Measurements from ENCODE around the gene PKDREJ.
"Not testable (repeated sequence)": the region's sequence is repeated elsewhere in the genome, so short reads cannot be mapped to it uniquely, and the experiment has no call there.

The PKDREJ gene, protein sequence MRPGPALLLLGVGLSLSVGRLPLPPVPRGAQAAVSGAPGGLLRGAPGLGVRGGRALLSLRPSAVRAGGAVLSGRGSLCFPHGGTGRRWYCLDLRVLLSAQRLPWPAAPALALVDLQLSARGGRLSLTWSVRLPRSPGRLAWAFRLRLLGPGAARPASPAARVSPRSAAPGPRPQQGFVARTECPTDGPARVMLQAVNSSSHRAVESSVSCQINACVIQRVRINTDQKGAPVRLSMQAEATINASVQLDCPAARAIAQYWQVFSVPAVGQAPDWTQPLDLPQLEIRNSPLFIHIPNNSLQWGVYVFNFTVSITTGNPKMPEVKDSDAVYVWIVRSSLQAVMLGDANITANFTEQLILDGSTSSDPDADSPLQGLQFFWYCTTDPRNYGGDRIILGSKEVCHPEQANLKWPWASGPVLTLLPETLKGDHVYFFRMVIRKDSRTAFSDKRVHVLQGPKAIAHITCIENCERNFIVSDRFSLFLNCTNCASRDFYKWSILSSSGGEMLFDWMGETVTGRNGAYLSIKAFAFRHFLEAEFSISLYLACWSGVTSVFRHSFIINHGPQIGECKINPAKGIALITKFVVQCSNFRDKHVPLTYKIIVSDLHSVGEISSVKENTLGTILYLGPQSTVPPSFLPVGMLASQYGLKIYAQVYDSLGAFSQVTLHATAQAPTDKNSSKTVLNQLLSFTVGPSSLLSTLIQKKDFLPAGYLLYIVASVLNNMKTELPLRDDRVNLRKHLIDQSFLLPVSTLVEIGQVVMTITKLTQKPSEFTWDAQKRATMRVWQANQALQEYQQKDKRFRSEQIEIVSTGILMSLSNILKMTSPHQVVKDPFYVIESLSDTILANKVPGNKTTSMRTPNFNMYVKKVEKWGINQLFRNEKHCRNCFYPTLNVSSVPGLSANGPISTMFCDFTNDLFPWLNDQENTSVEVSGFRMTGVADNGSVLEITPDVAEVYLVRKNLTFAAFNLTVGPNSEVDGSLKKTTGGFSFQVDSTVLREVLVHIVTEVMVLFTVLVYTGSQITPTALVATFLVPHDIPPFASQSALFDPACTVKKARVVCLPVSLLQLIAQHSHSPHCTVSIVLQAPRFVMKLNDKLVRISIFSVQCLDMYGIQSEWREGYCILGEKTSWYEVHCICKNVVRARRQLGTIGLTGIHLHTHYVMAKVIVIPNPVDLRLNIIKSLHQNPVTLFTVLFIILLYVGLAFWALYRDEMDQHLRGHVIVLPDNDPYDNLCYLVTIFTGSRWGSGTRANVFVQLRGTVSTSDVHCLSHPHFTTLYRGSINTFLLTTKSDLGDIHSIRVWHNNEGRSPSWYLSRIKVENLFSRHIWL (N-terminal part only)

DNA sequence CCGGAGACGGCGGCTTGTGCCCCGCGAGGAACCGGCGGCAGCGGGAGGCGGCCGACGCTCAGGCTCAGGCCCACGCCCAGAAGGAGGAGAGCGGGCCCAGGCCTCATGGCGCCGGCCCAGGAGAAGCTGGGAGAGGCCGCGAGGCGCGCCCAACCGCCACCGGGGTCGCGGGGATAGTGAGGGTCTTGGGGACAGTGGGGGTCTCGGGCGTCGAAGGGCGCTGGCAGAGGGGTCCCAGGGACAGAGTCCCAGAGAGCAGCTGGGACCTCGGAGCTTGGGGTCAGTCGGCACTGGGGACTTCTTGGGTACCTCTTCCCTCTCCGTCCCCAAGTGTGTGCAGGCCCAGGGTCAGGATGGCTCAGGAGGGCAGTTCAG is at the start of gene PKDREJ:
PKDREJ (minus strand) TSS at position 128 of the 375 bp plus-strand sequence; CDS start at position 107, 21 bp downstream.
- no peak for DNase-seq

DNA sequence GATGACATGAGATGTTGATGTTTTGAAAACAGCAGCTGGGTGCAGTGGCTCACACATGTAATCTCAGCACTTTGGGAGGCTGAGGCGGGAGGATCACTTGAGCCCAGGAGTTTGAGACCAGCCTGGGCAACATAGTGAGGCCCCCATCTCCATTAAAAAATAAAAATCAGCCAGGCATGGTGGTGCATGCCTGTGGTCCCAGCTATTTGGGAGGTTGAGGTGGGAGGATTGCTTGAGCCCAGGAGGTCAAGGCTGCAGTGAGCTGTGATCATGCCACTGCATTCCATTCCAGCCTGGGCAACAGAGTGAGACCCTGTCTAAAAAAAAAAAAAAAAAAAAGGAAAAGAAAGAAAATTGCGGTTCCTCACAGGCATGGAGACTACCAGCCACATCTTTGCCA is 49.7 kb upstream of the PKDREJ start:
- DNase-seq: not testable (repeated sequence)

GRCh38 chr22:46312056-46312455 is 48.9 kb upstream of the PKDREJ start:
- no peak for DNase-seq

DNA sequence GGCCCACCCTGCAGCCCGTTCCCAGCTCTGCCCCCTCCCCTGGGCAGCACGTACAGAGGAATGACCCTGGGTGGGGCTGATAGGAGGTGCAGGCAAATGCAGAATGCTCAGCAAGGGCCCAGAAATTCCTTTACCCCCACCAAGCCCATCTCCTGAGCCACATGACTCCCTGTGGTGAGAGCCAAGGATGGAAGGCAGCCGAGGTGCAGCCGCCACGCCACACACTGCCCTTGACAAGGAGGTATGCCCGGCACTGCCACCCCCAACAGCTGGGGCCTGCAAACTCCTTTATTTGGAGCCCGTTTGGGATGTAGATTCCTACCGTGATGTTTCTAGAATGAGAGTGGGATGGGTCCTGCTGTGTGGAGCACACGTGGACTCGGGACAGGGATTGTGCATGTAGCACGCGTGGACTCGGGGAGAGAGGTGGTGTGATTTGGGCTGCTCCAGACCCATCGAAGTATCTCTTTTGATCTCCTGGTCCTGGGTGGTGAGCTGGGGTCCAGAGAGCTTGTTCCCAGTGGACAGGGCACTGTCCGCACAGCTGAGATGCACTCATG is 46.5 kb upstream of the PKDREJ start:
- no peak for DNase-seq

DNA sequence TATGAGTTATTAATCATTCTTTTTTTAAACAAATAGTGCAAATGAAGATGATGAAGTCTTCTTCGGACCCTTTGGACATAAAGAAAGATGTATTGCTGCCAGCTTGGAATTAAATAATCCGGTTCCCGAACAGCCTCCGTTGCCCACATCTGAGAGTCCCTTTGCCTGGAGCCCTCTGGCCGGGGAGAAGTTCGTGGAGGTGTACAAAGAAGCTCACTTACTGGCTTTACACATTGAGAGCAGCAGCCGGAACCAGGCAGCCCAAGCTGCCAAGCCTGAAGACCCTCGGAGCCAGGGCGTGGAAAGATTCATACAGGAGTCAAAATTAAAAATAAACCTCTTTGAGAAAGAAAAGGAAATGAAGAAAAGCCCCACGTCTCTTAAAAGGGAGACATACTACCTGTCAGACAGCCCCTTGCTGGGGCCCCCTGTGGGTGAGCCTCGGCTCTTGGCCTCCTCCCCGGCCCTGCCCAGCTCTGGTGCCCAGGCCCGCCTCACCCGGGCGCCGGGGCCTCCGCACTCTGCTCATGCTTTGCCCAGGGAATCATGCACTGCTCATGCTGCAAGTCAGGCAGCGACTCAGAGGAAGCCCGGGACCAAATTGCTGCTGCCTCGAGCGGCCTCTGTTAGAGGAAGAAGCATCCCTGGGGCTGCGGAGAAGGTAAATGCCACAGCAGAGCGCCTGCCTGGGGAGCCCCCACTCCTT is 45.3 kb upstream of the PKDREJ start:
- no peak for DNase-seq

- DNase-seq: peak; percentile 25
Measured at GRCh38 chr22:46303347-46303965, 40.3 kb upstream of the PKDREJ start.

DNA sequence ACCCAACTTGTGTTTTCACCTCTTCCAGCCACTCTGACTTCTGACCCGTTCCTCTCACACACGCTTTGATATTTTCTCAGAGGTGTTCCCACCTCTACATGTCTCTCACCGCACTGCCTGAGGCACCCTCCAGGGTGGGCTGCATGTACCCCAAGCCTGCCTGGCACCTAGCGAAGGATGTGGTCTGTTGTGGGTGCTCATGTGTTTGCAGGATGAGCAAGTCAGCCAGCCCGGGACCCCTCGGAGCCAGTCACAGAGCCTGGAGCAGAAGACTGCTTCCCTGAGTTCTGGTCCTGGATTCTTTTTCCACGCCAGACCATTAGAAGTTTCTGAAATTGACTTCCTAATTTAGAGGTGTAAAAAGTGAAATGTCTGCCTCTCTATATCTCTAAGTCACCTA is 37.3 kb upstream of the PKDREJ start:
- no peak for DNase-seq

- no peak for DNase-seq
Measured at GRCh38 chr22:46299101-46299500, 36.0 kb upstream of the PKDREJ start.

DNA sequence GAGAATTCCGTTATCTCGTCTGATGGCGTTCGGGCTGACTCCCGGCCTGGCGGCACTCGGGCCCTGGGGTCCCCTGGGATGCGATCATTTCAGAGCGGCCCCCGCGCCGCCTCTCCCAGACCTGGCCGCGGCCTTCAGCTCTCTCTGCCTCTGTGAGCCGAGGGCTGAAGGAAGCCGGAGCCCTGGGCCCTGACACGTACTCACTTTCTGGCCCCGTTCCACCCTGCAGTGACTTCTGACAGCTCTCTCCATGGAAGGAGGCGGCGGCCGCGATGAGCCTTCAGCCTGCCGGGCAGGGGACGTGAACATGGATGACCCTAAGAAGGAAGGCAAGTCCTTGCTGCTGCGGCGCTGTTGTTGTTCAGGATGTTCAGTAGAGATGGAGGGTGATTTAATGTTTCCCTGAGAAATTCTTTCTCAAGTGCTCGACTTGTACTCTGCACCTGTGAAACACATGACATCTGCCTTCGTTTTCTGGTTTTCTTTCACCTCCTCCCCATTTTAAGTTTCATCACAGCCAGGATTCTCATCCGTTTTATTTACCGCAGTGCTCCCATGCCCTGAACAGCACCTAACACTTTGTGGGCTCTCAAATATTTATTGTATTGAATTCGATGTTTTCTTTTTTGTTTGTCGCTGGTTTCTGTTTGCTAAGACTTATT is 34.1 kb upstream of the PKDREJ start:
- peak; percentile 14 for DNase-seq

DNA sequence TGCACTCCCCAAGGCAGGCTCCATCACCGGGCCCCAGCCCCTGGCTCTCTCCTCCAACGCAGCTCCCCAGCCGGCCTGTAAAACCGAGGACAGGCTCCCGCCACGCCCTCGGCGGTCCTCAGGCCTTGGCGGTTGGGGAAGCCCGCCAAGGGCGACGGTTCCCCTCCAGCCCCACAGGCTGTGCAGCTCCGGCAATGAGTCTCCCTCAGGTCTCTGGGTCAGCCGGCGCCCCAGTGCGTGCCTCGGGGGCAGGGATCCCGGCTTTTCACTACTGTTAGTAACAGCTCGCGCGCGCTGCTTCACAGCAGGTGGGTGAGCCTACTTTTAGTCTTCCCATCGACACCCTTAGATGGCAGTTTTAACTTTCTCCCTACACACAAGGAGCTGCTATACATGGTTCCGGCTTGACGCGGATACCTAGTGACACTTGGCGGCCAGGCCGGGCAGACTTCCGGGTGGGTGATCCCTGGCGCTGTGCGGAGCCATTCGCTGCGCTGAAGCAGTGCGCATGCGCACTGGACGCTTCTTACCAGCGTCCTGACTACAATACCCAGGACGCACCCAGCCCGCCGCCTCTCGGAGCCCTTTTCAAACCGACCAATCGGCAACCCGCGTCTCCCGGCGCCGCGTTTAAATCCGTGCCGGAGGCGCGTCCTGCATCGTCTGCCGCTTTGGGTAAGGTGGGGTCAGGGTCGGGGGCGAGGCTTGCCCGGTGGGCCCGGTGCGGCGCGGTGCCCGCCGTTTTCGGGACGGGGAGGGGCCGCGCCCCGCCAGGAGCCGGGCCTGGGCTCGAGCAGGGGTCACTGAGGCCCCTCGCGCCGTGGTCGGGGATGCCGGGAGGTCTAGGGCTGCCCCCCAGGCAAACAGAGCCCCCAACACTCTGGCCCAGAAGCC is 33.4 kb upstream of the PKDREJ start, which contains the start of gene GTSE1:
GTSE1 (plus strand) TSS at position 614 of the 894 bp plus-strand sequence. CDS start 531 bp downstream, outside the sequence.
- peak; percentile 97 for DNase-seq

DNA sequence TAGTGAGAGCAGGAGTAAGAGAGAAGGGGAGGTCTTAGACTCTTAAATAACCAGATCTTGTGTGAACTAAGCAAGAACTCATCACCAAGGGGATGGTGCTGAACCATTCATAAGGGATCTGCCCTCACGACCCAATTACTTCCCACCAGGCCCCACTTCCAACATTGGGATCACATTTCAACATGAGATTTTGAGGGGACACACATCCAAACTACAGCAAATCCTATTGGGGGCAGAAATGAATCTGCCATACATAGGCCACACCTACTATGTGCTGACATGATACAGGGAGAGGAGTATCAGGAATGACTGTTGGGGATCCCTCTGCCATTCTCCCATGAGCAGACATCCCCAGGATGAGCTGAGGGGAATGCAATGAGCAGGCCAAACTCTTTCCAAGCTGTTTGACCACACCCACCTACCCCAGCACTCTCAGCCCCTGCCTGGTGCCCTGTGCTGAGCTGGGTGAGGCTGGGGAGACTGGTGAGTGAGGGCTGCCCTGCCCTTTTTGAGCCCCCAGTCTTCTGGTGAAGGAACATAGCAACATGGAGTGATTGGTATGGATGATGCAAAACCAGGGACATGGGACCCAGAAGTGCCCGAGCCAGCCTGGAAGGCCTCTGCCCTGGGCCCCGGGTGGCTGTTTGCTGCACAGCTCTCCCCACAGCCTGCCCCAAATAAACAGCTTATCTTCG is 32.3 kb upstream of the PKDREJ start:
- DNase-seq: no peak

DNA sequence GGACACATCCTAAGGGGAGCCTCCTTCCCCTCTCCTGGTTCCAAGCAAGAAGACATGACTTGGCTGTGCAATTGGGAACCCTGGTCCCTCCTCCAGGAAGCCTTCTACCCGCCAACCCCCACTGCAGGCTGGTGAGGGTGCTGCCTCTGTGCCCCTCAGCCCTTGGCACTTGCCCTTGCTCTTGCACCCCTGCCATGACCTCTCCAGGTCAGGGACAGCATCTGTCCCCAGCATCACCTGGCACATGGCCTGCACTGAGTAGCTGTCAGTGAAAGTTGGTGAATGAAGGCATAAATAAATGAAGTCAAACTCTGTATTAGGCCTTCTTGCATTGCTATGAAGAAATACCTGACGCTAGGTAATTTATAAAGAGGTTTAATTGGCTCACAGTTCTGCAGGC is 31.6 kb upstream of the PKDREJ start:
- no peak for DNase-seq

- peak; percentile 77 for DNase-seq
Measured at GRCh38 chr22:46293577-46294260, 30.6 kb upstream of the PKDREJ start.

GRCh38 chr22:46292732-46293131 is 29.6 kb upstream of the PKDREJ start:
- DNase-seq: no peak

- no peak for DNase-seq
Measured at GRCh38 chr22:46292173-46292572, 29.0 kb upstream of the PKDREJ start.

DNA sequence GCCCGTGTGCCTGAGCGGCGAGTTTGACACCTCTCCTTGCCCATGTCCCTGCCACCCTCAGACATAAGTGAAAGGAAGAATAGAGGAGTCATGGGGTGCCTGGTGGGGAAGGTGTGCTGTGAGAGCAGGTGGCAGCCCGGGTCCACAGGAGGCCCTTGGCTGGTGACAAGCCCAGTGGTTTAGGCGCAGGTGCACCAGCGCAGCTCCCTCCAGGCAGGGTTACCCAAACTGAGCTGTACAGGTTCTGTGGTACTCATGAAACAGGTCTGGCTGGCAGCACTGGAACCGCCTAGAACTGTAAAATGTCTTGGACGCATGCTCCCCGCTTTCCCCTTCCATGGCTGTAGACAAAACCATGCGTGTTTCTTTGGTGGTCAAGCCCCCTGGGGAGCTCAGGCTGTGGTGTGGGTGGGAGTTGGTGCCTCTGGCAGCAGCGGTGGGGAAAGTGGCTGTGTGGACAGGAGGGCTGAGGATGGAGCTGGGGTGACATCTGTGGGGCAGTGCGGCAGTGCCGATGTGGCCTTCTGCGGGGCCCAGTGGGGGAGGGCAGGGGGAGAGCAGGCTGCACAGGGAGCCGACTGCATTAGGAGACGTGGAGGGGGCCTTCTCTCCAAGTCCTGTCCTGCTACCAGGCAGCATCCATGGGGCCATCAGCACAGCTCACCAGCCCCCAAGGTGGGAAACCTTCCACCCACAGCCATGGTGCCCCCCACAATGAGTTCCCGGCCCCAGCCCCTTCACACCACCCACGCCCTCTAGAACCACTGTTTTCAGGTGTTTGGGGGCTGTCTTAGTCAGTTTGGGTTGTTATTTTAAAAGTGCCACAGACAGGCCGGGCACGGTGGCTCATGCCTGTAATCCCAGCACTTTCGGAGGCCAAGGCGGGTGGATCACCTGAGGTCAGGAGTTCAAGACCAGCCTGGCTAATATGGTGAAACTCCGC is 28.0 kb upstream of the PKDREJ start:
- no peak for DNase-seq

Data from fibroblast of upper back skin (primary cell).